Coronary artery (tissue), 2 donors: ENCODE measurements around the gene TIMMDC1.

Experiments
- DNase-seq: peaks from one replicate; pipeline ENCODE4 v3.0.0-alpha.2; 2017; ENCODE audit warnings: low spot score
- H3K27ac ChIP-seq, 2 donors: fragments of 200-600 bp; sonication (generic); one replicate each; pipeline ENCODE4 v1.5.1; 2016 to 2019
- H3K4me3 ChIP-seq: fragments of 200-600 bp; sonication (generic); 2 replicates; pipeline ENCODE4 v1.5.1; 2016; ENCODE audit warnings: mild to moderate bottlenecking, moderate library complexity
- TF ChIP-seq, protein P1 (sequence below): fragments of 200-600 bp; sonication (generic); IDR thresholded peaks from one replicate; pipeline ENCODE4 v1.5.1; 2019; ENCODE audit warnings: antibody characterized with exemption

TIMMDC1 gene

GRCh38 chr3:119508172-119508845 is 10.0 kb downstream of the TIMMDC1 start:
- TF ChIP-seq, protein P1, sequence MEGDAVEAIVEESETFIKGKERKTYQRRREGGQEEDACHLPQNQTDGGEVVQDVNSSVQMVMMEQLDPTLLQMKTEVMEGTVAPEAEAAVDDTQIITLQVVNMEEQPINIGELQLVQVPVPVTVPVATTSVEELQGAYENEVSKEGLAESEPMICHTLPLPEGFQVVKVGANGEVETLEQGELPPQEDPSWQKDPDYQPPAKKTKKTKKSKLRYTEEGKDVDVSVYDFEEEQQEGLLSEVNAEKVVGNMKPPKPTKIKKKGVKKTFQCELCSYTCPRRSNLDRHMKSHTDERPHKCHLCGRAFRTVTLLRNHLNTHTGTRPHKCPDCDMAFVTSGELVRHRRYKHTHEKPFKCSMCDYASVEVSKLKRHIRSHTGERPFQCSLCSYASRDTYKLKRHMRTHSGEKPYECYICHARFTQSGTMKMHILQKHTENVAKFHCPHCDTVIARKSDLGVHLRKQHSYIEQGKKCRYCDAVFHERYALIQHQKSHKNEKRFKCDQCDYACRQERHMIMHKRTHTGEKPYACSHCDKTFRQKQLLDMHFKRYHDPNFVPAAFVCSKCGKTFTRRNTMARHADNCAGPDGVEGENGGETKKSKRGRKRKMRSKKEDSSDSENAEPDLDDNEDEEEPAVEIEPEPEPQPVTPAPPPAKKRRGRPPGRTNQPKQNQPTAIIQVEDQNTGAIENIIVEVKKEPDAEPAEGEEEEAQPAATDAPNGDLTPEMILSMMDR: no peak
- DNase-seq: no peak
- no peak overlapping the region for H3K4me3 ChIP-seq
- H3K27ac ChIP-seq: no peak overlapping the region

- no peak overlapping the region for H3K4me3 ChIP-seq
- H3K27ac ChIP-seq: no peak overlapping the region
- TF ChIP-seq, protein P1: no peak
- no peak for DNase-seq
Observed at GRCh38 chr3:119510690-119511089, 12.3 kb downstream of the TIMMDC1 start.

- Histone ChIP-seq H3K4me3 (no peak overlapping the region), H3K27ac (no peak overlapping the region)
- TF ChIP-seq, protein P1: no peak
- DNase-seq: no peak
Observed at GRCh38 chr3:119514637-119515036, 16.3 kb downstream of the TIMMDC1 start.

- H3K4me3 ChIP-seq: no peak overlapping the region
- DNase-seq: no peak
- H3K27ac ChIP-seq: no peak overlapping the region
- TF ChIP-seq, protein P1: no peak
Observed at GRCh38 chr3:119517112-119517511, 18.8 kb downstream of the TIMMDC1 start.

DNA sequence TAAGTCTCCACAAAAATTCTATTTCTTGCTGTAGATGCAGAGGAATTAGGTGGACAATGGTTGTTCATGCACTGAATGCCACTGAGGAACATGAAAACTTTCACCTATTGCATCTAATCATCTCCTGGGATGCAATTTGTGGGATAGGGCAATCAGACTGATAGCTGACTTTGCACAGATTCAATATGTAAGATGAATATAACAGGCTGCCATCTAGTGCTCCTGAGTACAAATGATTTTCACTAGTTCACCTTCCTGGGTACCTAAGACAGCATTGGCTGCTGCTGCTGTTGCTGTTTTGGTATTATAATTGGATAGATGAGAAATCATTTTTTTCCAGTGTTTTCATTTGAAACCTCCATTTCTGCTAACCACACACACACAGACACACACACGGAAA is 19.7 kb downstream of the TIMMDC1 start:
- Histone ChIP-seq H3K4me3 (no peak overlapping the region), H3K27ac (no peak overlapping the region)
- TF ChIP-seq, protein P1: no peak
- DNase-seq: no peak

DNA sequence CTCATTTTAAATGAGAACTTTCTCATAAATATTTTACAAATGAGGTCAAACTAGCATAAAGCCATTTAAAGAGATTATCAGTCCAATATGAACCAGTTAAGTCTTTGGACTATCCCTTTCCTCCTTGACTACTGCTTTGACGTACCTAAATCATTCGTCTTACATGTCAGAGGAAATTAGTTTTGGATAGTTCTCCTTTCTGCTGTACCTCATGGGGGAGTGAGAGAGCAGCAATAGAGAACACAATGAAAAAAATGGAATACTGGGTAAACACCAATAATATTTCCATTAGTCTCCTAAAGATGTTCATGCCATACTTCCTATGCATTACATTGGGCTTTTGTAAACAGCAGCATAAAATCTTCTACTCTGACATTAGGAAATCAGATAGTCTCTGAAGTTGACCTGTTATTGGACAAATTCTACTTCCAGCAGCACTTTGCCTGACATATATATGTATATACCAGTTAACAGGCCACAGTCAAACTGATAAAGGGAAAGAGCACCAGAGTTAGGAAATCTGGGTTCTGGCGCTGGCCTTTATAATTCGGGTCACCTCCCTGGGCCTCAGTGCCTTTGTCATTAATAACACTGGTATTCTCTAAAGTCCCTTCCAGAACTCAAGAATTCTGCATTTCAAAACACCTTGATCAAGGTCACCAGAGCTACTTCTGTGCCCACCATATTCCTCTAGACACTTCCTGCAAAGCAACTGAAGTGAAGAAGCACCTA is 26.8 kb downstream of the TIMMDC1 start:
- no peak overlapping the region for H3K4me3 ChIP-seq
- no peak overlapping the region for H3K27ac ChIP-seq
- no peak for DNase-seq
- TF ChIP-seq, protein P1: no peak

- TF ChIP-seq, protein P1: no peak
- no peak for DNase-seq
- Histone ChIP-seq H3K27ac (no peak overlapping the region), H3K4me3 (no peak overlapping the region)
Observed at GRCh38 chr3:119527714-119528113, 29.4 kb downstream of the TIMMDC1 start.
